Measurements from ENCODE around the gene FUZ.

Gene FUZ, protein sequence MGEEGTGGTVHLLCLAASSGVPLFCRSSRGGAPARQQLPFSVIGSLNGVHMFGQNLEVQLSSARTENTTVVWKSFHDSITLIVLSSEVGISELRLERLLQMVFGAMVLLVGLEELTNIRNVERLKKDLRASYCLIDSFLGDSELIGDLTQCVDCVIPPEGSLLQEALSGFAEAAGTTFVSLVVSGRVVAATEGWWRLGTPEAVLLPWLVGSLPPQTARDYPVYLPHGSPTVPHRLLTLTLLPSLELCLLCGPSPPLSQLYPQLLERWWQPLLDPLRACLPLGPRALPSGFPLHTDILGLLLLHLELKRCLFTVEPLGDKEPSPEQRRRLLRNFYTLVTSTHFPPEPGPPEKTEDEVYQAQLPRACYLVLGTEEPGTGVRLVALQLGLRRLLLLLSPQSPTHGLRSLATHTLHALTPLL

DNA sequence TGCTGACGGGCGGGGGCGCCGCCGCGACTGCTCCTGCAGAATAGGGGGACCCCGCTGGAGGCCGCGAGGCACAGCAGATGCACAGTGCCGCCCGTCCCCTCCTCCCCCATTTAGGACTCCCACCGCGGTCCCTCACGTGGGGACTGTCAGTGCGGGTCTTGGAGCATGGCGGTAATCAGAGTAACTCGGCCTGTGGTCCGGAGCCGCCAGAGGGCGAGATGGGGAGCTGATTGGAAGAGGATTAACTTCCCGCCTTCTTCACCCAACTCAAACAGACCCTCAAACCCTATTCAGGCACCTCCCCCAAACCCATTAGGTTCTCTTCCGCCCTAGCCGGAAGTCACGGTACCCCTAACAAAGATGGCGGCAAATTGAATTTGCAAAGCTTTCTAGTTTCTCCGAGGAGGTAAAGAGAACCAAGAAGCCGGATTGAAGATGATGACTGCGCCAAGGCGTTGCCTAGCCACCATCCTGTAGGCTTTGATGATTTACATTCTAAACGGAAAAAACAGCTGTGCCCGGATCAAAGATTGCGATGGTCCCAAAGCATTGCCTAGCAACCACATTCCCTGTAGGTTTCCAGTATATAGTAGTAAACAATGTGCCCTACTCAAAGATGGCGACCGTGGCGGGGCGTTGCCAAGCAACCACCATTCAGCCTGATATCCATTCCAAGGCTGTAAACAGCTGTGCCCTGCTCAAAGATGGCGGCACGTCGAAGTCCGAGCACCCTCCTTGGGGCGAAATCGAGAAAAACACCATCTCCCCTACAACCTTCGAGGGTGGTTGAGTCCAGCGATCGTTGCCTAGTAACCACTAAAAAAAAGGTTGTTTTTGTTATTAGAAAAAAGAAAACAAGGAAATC lies at the start of gene FUZ:
Gene FUZ, minus strand, starts transcription at position 296 of the 865 bp plus-strand sequence. Its CDS starts 186 bp downstream, at position 110.
- DNase-seq (ENCODE audit: low read depth): peak; percentile 96

DNA sequence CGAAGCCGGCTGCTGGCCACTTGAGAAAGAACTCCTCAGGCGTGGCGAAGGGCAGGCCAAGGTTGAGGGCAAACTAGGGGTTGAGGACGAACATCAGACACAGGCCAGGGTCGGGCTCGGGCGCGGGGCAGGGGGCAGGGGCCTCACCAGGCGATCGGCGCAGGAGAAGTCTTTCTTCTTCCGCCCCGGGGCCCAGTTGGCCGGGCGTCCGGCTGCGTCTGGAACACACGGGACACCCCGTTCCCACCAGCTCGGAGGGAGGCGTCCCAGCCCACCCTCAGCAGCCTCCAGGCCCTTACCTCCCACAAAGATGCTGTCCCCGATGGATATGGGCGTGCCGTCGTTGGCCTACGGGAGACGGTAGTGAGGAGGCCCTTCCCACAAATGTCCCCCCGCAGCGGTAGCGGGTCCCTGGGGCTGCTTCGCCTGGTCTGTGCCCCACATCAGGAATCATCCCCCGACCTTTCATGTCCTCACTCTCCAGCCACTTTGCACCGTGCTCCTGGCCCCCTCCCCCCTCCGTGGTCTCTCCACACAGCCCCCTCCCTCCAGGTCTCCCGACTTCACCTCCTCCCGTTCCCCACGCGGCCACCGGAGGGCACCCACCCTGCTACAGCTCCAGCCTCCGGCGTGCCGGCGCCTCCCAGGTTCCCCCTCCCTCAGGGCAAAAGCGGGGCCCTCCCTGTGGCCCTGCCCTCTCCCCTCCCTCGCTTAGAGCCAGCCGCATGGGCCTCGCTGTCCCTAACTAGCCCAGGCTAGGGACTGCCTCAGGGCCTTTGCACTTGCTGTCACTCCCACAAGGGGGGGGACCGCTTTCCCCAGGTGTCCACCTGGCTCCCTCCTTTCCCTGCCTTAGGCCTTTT lies 49.5 kb upstream of the FUZ start:
- DNase-seq (ENCODE audit: low read depth): no peak

DNA sequence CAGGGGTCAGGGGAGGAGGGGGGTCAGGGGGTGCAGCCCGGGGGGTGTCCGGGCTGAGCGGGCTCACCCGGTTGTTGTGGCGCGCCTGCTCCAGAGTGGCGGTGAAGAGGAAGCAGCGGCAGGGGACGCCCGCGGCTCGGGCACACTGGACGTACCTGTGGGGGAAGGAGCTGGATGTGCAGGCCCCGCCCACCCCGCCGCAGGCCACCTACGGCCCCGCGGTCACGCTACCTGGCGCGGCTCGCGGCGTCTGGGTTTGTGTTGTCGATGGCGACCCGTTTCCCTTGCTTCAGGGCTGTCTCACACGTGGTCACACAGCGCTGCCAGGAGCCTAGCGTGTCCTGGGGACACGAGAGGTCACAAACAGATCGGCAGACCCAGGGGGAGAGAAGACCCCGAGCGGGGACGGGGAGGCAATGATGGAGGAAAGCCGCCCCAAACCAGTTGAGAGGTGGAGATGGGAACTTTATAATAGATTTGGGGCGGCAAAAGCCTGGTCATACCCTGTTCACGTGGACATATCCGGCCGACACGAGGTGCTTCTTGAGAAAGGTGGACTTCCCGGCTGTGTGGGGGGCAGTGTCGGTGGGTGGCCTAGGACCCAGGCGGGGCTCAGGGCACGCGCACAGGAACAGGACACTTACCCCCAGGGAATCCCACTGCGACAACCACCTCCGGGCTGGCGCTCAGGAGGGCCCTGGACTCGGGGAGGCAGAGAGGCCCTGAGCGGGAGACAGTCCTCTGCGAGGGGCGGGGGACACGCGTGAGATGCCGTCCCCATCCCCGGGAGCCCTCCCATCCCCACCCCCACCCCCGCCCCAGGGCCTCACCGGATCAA lies 48.7 kb upstream of the FUZ start:
- no peak for DNase-seq (ENCODE audit: low read depth)

DNA sequence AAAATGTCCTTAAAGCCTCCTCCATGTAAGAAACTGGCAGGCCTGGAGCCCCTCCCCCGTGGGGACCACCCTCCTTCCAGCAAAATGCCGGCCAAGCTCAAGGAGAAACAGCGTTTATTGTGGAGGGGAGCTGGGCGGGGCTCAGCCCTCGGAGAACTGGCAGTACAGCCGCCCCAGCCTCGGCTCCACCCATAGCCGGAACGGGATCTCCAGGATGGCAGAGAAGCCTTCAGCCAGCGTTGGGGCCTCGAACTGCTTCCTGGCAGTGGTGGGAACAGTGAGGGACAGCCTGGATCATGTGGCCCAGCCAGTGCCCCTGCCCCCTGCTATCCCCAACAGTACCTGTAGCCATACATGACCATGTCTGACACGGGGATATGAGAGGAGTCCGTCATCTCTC lies 48.0 kb upstream of the FUZ start:
- DNase-seq (ENCODE audit: low read depth): no peak

DNA sequence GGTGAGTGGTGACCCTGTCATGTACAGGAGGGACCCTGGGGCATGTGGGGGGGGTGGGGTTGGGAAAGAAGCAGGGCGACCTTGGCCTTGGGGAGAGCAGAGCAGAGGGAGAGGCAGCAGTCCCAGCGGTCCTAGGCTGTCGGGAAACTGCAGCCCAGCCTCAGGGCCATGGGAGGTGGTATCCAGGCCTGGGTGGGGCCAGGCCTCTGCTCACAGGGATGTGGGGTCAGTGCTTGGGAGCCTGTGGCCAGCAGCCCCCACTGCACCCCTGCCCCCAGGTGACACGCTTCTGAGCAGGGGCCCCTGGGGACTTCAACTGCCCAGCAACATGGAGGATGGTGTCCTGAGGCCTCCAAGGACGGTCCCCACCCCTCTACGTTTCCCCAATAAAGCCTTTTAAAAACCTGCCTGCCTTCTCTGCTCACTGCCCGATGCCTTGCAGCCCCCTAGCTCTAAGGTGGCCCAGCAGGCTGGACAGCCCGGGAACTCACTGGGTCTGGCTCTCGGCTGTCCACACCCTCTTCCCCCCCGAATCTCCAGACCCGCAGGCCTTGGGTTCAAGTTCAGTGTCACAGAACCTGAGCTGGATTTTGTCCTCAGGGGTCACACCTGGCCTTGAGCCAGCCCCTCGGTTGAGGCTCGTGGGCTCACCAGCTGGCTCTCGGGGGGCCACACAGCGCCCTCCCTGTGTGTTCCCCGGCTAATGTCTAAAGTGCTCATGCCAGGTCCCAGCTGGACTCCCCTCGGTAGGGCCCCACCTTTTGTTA lies 47.4 kb upstream of the FUZ start:
- no peak for DNase-seq (ENCODE audit: low read depth)

DNA sequence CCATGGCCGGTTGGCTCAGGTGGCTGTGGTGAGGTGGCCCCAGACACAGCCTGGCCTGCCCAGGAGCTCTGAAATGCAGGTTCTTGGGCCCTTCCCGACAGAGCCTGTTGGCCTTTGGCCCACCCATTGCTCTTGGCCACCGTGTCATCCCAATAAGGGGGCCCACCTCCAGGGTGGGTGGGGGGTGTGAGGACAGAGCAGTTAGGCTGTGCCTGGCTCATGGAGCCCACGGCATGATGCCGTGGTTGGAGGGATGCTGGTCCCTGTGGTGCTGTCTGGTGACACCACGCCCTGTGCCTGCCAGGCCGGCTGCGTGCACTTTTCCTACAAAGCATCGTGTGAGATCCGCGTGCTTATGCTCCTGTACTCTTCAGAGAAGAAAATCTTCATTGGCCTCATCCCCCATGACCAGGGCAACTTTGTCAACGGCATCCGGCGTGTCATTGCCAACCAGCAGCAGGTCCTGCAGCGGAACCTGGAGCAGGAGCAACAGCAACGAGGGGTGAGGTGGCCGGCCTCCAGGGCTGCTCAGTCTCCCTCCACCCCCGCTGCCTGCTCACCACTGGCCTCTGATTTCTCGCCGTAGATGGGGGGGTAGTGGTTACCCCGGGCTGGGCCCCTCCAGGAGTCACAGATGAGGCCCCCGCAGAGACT lies 46.7 kb upstream of the FUZ start:
- DNase-seq (ENCODE audit: low read depth): no peak

DNA sequence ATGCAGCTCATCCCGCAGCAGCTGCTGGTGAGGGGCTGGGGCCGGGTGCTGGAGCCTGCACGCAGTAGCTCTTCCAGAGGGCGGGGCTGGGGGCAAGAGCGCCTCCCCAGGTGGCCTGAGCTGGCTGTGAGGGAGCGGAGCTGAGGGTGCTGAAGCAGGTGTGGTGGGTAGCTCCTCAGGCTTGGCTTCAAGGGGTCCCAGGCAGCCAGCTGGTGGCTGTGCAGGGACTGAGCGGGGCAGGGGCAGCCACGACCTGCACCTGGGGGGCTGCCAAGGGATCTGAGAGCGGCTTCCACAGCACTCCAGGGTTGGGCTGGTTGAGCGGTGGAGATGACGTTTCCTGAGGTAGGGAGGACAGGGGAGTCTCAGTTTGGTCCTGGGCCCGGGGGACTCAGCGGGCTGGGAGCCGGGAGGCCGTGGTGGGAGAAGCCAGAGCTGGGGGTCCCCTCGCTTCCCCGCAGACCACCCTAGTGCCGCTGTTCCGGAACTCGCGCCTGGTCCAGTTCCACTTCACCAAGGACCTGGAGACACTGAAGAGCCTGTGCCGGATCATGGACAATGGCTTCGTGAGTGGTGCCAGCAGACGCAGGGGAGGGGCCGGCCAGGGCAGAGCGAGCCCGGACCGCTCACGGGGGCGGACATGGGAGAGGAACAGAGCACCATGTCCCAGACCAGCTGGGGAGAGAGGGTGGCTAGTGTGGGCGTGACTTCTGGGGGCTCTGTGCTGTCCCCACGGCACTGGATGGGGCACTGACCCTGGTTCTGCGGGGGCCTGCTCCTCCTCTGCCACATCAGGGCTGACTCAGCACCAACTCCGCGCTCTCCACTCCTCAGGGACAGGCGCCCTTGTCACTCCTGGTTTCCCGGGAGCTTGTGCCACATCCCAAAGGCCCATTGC lies 45.2 kb upstream of the FUZ start:
- DNase-seq (ENCODE audit: low read depth): no peak

DNA sequence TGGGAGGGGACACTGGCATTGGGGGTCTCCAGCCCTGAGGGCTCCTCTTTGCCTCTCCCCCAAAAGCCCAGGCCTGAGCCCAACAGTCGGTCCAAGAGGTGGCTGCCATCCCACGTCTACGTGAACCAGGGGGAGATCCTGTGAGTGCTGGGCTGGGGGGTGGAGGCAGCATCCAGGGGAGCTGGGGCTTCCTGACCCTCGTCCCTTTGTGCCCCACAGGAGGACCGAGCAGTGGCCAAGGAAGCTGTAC lies 44.7 kb upstream of the FUZ start:
- DNase-seq (ENCODE audit: low read depth): no peak

DNA sequence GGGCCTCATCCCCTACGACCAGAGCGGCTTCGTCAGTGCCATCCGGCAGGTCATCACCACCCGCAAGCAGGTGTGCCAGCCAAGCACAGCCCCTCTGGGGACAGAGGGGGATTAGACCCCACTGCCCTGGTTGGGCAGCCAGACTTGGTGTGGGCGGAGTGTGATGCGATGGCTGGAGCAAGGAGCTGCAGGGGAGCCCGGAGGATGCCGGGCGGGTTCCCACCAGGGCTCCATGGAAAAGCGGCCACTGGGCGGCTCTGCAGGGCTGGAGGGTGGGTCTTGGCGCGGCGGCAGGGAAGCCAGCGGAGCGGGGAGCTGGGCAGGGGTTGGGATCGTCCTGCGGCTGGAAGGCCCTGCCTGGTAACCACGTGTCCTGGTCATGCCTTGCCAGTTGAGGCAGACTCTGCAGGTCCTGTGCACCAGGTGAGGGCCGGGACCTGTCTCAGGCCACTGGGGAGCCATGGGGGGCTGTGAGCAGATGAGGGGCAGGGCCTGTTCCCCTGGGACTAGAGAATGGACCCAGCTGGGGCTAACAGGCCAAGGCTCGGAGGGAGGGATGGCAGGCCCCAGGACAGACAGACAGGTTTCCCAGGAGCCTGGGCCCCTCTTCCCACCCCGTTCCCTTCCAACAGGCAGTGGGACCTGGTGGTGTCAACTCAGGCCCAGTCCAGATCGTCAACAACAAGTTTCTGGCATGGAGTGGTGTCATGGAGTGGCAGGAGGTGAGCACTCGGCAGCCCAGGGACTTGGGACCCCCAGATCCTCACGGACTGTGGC lies 44.2 kb upstream of the FUZ start:
- no peak for DNase-seq (ENCODE audit: low read depth)

DNA sequence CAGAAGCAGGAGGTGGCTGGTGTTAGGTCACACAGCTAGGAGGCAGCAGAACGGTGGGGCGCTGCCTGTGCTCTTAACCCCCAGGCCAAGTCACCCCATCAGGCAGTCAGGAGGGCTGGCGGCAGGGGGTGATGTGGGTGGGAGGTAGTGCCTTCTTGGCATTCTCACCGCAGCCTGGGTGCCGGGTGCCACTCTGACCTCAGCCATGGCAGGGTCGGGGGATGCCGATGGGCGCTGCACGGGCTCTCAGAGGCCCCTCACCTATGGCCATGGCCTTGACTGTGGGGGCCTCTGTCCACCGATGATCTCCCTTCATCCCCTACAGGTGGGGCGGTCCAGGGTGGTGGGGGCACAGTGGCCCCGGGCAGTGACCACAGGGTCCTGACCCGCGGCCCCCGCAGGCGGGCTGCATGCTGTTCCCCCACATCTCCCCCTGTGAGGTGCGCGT lies 43.5 kb upstream of the FUZ start:
- DNase-seq (ENCODE audit: low read depth): no peak

DNA sequence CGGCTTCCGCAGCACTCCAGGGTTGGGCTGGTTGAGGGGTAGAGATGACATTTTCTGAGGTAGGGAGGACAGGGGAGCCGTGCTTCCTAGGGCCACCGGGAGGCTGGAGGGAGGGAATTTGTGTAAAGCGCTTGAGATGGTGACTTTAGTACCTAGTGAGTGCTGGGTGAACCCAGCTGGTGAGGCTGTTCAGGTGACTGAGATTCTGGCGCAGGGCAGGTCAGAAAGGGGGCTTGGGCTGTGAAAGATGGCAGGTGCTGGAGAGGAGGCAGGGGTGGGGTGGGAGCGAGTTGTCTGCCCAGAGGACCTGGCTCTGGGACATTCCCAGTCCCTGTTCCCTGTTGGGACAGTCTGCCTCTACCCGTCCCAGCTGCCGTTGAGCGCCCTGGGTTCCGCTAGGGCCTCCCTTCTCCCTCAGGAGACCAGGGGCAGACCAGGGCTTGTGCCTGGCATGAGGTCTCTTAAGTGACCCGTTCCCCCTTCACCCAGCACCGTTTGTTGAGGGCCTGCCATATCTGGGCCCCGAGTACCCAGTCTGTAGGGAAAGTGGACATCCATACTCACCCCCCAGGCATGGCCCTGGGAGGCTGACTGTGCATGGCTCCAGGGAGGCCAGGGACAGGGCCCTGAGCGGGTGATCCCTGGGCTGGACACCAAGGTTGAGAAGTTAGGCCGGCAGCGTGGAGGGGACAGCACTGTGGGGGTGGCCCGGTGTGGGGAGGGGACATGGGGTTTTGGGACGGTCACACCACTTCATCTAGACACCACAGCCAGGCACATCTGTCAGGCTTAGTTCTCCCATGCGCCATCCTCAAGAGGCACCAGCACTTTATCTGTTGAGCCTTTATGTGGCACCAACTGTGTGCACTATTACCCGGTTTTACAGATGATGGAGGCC lies 42.8 kb upstream of the FUZ start:
- no peak for DNase-seq (ENCODE audit: low read depth)

DNA sequence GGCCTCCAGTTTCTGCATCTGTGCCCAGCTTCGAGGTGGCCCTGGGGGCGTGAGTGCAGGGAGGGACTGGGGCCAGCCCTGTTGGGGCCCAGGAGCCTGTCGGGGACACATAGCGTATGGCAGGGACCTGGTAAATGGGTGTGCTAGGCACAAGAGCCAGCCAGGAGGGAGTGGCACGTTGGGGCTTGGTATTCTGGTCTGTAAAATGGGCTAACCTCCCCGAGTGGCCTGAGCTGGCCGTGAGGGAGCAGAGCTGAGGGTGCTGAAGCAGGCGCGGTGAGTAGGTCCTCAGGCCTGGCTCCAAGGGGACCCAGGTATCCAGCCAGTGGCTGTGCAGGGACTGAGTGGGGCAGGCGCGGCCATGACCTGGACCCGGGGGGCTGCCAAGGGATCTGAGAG lies 42.2 kb upstream of the FUZ start:
- no peak for DNase-seq (ENCODE audit: low read depth)

DNA sequence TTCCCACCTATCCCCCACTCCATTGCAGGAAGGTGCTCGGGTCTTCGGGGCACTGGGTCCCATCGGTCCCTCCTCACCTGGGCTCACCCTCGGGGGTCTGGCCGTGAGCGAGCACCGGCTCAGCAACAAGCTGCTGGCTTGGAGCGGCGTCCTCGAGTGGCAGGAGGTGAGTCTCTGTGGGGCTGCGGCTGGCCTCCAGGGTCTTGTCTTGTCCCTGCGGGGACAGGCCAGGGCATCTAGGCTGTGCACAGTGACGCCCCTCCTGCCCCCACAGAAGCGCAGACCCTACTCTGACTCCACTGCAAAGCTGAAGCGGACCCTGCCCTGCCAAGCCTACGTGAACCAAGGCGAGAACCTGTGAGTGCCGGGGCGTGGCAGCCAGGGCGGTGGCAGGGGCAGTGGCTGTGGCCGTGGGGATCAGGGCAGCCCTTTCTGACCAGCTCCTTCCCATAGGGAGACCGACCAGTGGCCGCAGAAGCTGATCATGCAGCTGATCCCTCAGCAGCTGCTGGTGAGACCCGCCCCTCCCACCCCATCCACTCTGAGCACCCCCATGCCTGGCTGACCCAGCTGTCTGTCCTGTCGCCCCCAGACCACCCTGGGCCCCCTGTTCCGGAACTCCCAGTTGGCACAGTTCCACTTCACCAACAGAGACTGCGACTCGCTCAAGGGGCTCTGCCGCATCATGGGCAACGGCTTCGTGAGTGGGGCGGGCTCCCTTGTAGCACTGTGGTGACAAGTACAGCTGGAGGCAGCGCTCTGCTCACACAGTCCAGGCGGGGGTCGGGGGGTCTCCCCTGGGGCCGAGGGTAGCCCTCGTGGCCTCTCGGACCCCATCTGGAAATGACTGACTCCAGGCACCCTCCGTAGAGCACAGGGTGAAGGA lies 41.5 kb upstream of the FUZ start:
- no peak for DNase-seq (ENCODE audit: low read depth)

DNA sequence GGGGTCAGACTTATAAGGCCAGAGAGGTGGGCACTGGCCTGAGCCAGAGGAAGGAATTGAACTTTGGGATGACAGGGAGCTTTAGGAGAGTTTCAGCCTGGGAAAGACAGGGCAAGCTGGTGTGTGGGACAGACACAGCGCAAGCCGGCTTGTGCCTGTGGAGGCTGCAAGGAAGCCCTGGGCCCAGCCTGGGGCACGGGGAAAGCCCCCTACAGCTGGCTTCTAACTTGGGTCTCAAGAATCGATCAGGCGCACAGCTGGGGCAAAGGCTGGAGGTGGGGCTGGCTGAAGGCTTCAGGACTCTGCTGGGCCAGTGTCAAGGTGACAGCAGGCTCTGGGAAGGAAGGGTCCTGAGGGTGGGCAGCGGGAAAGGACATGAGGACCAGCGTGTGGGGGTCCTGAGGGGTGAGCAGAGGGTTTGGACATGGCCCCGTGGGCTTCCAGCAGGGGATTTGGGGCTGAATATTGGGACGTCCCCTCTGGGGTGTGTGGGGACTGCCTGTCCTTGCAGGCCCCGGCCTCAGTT lies 40.8 kb upstream of the FUZ start:
- DNase-seq (ENCODE audit: low read depth): no peak

DNA sequence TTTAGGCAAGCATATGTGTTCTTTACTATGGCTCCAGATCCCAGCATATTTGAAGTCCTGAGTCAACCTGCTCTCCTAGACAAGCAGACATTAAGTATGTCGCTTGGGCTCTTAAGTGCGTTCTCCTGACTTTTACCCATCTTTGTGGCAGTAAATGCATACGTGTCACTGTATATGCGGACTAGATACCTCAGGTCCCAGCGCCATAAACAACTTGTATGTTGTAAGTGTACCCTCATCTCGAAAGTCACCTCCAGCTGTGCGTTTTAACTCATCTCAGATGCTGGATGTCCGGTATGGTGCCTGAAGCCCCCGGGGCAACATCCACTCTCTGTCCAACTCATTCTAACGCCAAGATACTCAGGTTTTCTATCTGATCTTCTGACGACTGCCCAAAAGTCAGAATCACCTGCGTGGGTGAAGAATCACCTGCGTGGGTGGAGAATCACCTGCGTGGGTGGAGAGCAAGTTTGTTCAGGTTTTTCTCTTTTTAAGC lies 39.6 kb upstream of the FUZ start:
- DNase-seq (ENCODE audit: low read depth): no peak

All from GM04504 (cell line).